Measurements from ENCODE around the gene SH3D19. TPM values are rescaled to one million over a fixed set of nuclear protein-coding genes. Genes with fewer than 3 reads are reported as not detected.
"Not testable (repeated sequence)": the region's sequence is repeated elsewhere in the genome, so short reads cannot be mapped to it uniquely, and the experiment has no call there.

SH3D19 gene
- total RNA-seq, 1 experiment from 2014 or later: 41.7 TPM

- Histone ChIP-seq H3K4me3 (no peak overlapping the region), H3K4me2 (no peak overlapping the region), H3K9me3 (ENCODE audit: insufficient read depth, low read depth) (no peaks in the 10 kb centered on the region), H3K36me3 (ENCODE audit: low read depth) (no peaks in the 10 kb centered on the region), H3K4me1 (replicated peaks; ENCODE audit: insufficient read depth) (no peaks in the 10 kb centered on the region), H3K9me2 (ENCODE audit: insufficient read depth) (no peaks in the 10 kb centered on the region), H3K79me2 (ENCODE audit: low read depth) (no peaks in the 10 kb centered on the region), H3K27me3 (ENCODE audit: insufficient read depth, low read depth) (no peaks in the 10 kb centered on the region), H3F3A (ENCODE audit: insufficient read depth, low read depth) (no peaks in the 10 kb centered on the region), H2AFZ (no peak overlapping the region), H3K27ac (no peak overlapping the region), H4K20me1 (ENCODE audit: insufficient read depth) (no peaks in the 10 kb centered on the region)
- intact Hi-C loops (cut with micrococcal nuclease; ENCODE audit: unreplicated experiment): no loop called here
- no peak for DNase-seq
- no TSS peak for BruUV-seq (replicated peaks)
- ChIA-PET CTCF (no interaction called here), POLR2A (ENCODE audit: unreplicated experiment) (no interaction called here)
- TF ChIP-seq EZH2 (IDR thresholded peaks at IDR 0.05; ENCODE audit: low read depth) (no peak), CTCF (conservative IDR thresholded peaks at IDR 0.05) (no peak)
Measured at GRCh38 chr4:151256134-151256533, 69.3 kb downstream of the SH3D19 start.

GRCh38 chr4:151255680-151256079 lies 69.7 kb downstream of the SH3D19 start:
- CTCF ChIA-PET; H4K20me1 ChIP-seq (ENCODE audit: insufficient read depth); H3K4me3 ChIP-seq; H3K4me2 ChIP-seq; H3K27ac ChIP-seq; H3F3A ChIP-seq (ENCODE audit: insufficient read depth, low read depth); POLR2A ChIA-PET (ENCODE audit: unreplicated experiment); H3K9me3 ChIP-seq (ENCODE audit: insufficient read depth, low read depth); H3K9me2 ChIP-seq (ENCODE audit: insufficient read depth); intact Hi-C loops (cut with micrococcal nuclease; ENCODE audit: unreplicated experiment); H3K79me2 ChIP-seq (ENCODE audit: low read depth); H3K4me1 ChIP-seq (replicated peaks; ENCODE audit: insufficient read depth); H3K27me3 ChIP-seq (ENCODE audit: insufficient read depth, low read depth); BruUV-seq (replicated peaks); H2AFZ ChIP-seq; DNase-seq; H3K36me3 ChIP-seq (ENCODE audit: low read depth): not testable (repeated sequence)

- H3K27me3 ChIP-seq (ENCODE audit: insufficient read depth, low read depth); DNase-seq; H3K9me3 ChIP-seq (ENCODE audit: insufficient read depth, low read depth); H3K9me2 ChIP-seq (ENCODE audit: insufficient read depth); H3K36me3 ChIP-seq (ENCODE audit: low read depth); BruUV-seq (replicated peaks); H3K4me1 ChIP-seq (replicated peaks; ENCODE audit: insufficient read depth); H3F3A ChIP-seq (ENCODE audit: insufficient read depth, low read depth); H4K20me1 ChIP-seq (ENCODE audit: insufficient read depth); CTCF ChIA-PET; H3K4me2 ChIP-seq; POLR2A ChIA-PET (ENCODE audit: unreplicated experiment); H2AFZ ChIP-seq; H3K79me2 ChIP-seq (ENCODE audit: low read depth); intact Hi-C loops (cut with micrococcal nuclease; ENCODE audit: unreplicated experiment); H3K4me3 ChIP-seq; H3K27ac ChIP-seq: not testable (repeated sequence)
Measured at GRCh38 chr4:151255226-151255625, 70.2 kb downstream of the SH3D19 start.

- Histone ChIP-seq H4K20me1 (ENCODE audit: insufficient read depth) (no peaks in the 10 kb centered on the region), H3K4me3 (no peak overlapping the region), H3K27me3 (ENCODE audit: insufficient read depth, low read depth) (no peaks in the 10 kb centered on the region), H3K79me2 (ENCODE audit: low read depth) (no peaks in the 10 kb centered on the region), H3K27ac (no peak overlapping the region), H3K36me3 (ENCODE audit: low read depth) (no peaks in the 10 kb centered on the region), H3F3A (ENCODE audit: insufficient read depth, low read depth) (no peaks in the 10 kb centered on the region), H2AFZ (no peak overlapping the region), H3K9me2 (ENCODE audit: insufficient read depth) (no peaks in the 10 kb centered on the region), H3K9me3 (ENCODE audit: insufficient read depth, low read depth) (no peaks in the 10 kb centered on the region), H3K4me2 (no peak overlapping the region), H3K4me1 (replicated peaks; ENCODE audit: insufficient read depth) (no peaks in the 10 kb centered on the region)
- POLR2A ChIA-PET (ENCODE audit: unreplicated experiment): interaction anchor here (0.7 kb wide), 1 partner anchor 399 kb away, joined by 4 read pairs; no protein-coding TSS in a partner anchor
- CTCF ChIA-PET: no interaction called here
- intact Hi-C loops (cut with micrococcal nuclease; ENCODE audit: unreplicated experiment): no loop called here
- BruUV-seq (replicated peaks): no TSS peak
- TF ChIP-seq CTCF (conservative IDR thresholded peaks at IDR 0.05) (no peak), EZH2 (IDR thresholded peaks at IDR 0.05; ENCODE audit: low read depth) (no peak)
- DNase-seq: no peak
Measured at GRCh38 chr4:151251603-151252304, 73.7 kb downstream of the SH3D19 start.

All from PC-9 (cell line).